HG02981 (cell line): Measurements from ENCODE around the gene SDCCAG8.

Experiments
- ATAC-seq: cut with Tn5 transposase; IDR thresholded peaks from one replicate; pipeline ENCODE4 v1.9.1; 2021; ENCODE audit warnings: mild to moderate bottlenecking, moderate library complexity; ENCODE audit not compliant: unreplicated experiment

Gene SDCCAG8

DNA sequence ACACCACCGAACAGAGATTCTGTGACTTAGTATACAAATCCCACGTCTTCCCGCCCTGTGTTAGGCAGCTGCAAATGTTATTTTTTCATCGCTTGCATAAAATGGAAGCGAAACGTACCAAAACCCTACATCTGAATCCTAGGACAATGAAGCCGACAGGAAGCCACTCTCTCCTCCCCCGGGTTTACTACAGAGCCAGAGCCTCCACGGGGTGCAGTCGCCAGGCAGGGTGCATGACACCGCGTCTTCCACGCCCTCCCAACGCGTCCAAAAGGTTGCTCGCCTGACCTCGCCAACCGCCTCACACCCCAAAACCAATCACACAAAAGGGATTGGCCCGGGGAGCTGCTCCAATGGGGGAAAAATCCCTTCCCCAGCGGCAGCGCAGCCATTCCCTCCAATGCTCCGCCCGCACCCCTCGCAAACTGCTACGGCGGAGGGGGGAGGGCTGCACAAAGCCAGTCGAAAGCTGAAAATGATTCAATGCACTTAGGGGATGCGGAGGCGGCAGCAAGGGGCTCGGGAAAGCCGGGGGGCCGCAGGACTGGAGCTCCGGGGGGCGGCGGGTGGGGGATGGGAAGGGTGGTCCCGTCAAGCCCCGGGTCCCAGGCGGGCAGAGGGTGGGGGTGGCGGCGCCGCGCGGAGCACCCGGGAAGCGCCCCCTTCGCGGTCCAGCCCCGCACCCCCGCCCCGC is 1.5 kb upstream of the SDCCAG8 start:
- peak; percentile 22 for ATAC-seq

- peak; percentile 41 for ATAC-seq
Observed at GRCh38 chr1:243254927-243255790, 682 bp upstream of the SDCCAG8 start, which contains the start of gene CEP170. Gene CEP170, minus strand, starts transcription at chr1:243255281. Its CDS starts 30,001 bp downstream, at chr1:243225280.

- no peak for ATAC-seq
Observed at GRCh38 chr1:243256590-243256989, 749 bp downstream of the SDCCAG8 start.

- ATAC-seq, result no peak
Observed at GRCh38 chr1:243257189-243257588, 1.3 kb downstream of the SDCCAG8 start.

DNA sequence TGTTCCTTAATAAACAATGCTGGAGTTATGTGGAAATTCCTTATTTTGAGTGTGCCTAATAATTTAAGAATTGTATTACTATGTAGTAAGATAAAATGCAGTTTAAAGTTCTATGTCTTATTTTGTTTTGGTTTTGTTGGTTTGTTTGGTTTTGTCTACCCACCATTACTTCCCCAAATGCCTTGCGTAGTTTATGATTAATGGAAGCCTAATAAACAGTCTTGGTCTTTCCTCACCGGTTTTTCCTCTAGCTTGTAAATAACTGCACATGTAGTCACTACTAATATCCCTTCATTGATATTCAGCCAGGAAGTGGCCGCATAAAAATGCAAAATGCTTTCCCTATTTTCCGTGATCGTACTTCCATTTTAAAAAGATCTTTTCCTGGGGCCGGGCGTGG is 2.9 kb downstream of the SDCCAG8 start:
- ATAC-seq, result no peak

GRCh38 chr1:243260221-243260880 is 4.5 kb downstream of the SDCCAG8 start:
- no peak for ATAC-seq

DNA sequence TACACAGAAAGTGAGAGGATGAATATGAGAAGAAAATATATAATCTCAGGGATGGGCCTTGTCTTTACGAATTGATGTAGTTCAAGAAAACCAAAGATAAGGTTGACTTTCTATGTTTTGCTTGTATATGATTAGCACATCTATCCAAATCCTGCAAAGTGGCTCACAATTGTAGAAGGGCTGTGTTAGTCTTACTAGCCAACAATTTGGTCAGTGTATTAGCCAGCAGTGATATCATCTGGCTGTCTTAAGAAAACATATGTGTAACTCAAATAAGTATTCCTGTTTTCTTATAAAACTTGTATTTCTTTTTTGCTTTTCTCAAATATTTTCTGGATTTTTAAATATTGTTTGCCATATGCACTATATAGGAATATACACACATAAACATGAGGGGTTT is 5.5 kb downstream of the SDCCAG8 start:
- no peak for ATAC-seq

GRCh38 chr1:243264717-243265116 is 8.9 kb downstream of the SDCCAG8 start:
- peak; percentile 39 for ATAC-seq

GRCh38 chr1:243266231-243266630 is 10.4 kb downstream of the SDCCAG8 start:
- no peak for ATAC-seq

GRCh38 chr1:243267471-243267880 is 11.6 kb downstream of the SDCCAG8 start:
- no peak for ATAC-seq

- ATAC-seq, result no peak
Observed at GRCh38 chr1:243267914-243268653, 12.2 kb downstream of the SDCCAG8 start.

DNA sequence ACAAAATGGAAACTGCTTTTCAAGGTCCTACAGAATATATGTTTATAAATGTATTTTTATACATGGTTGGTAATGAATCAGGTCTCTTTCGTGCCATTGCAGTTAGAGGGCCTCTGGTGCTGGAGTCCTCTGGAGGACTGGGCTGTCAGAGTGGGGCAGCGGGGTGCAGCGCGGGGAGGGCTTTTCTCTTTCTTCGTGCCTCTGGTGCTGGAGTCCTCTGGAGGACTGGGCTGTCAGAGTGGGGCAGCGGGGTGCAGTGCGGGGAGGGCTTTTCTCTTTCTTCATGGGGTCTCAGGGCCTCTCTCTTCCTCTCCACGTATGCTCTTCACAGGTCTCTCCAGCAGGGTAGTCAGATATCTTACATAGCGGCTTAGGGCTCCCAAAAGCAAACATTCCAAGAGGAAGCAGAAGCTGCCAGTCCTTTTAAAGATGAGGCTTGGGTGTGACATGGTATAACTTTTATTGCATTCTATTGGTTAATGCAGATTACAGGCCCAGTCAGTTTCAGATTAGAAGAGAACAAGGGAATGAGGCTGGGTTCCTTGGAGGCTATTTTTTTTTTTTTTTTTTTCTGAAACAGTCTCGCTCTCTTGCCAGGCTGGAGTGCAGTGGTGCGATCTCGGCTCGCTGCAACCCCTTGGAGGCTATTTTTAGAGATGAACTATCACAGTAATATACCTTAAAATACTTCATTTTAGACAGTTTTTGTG is 13.1 kb downstream of the SDCCAG8 start:
- ATAC-seq, result peak; percentile 13

- ATAC-seq, result peak; percentile 58
Observed at GRCh38 chr1:243269461-243269801, 13.6 kb downstream of the SDCCAG8 start.

- ATAC-seq, result no peak
Observed at GRCh38 chr1:243270097-243270864, 14.4 kb downstream of the SDCCAG8 start.

DNA sequence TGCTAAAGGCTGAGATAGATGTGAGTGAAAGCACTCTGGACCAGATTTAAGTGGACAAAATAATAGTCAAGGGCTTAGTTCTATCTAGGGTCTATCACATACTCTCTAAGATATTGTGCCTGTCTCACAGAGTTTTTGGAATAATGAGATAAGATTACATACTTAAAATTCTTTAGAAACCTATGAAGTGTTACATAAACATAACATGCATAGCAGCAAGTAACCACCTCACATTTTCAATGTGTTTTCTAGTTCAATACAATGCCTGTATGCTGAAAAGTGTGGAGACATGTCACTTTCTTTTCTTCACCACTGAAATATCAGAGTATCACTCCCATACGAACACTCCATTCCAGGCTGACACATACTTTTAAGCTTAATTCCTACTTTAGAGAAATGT is 16.2 kb downstream of the SDCCAG8 start:
- no peak for ATAC-seq

- ATAC-seq, result no peak
Observed at GRCh38 chr1:243272401-243272800, 16.6 kb downstream of the SDCCAG8 start.

- no peak for ATAC-seq
Observed at GRCh38 chr1:243273506-243273905, 17.7 kb downstream of the SDCCAG8 start.

- no peak for ATAC-seq
Observed at GRCh38 chr1:243273945-243274344, 18.1 kb downstream of the SDCCAG8 start.

GRCh38 chr1:243275316-243275715 is 19.5 kb downstream of the SDCCAG8 start:
- no peak for ATAC-seq
